ENCODE results near the gene COL23A1.
"Not testable (repeated sequence)": the region's sequence is repeated elsewhere in the genome, so short reads cannot be mapped to it uniquely, and the experiment has no call there.

The COL23A1 gene

DNA sequence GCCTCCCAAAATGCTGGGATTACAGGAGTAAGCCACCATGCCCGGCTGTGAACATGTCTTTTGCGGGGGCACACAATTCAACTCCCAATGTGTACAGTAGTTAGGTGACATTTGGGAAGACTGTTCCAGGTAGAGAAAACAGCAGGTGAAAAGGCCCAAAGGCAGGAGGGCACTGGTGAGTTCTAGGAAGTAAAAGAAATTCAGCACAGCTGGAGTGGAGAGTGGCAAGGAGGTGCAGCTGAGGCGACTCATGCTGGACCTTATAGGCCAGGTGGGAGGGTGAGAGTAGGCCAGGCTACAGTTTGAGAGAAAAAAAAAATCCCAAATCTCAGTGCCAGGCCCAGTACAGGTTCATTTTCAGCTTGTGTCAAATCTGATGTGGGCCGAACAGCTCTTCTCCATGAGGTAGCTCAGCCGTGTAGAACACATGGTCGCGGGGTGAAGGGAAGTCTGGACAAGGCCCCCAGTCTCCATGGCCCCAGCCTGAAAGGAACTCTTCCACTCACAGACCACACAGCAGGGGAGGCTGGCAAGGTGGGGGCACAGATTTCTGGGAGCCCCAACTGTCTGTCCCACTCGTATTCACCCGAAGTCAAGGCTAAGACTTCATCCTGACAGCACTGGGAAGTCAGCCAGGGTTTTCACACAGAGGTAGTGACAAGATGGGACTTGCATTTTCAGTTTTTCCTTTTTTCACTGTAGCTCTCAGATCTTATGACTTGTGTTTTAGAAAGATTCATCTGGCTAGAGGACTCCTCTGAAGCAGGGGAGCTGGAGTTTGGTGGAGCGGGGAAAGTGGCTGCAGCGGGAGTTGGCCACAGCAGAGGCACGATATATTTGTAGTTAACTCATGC is 390.4 kb downstream of the COL23A1 start:
- no peak for DNase-seq

DNA sequence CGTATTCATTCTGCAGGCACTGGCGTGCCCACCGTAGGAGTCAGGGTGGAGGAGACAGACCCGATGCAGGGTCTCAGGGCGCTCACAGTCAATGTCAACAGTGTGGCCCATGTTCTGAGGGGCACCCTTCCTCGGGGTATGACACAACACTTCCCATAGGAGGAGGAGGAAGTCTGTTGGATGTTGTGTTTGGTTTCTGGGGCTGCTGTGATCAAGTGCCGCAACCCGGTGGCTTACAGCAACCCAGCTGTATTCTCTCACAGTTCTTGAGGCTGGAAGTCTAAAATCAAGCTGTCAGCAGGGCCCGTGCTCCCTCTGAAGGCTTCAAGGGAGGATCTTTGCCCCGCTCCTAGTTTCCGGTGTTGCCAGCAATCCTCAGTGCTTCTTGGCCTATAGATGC is 391.5 kb downstream of the COL23A1 start:
- no peak for DNase-seq

DNA sequence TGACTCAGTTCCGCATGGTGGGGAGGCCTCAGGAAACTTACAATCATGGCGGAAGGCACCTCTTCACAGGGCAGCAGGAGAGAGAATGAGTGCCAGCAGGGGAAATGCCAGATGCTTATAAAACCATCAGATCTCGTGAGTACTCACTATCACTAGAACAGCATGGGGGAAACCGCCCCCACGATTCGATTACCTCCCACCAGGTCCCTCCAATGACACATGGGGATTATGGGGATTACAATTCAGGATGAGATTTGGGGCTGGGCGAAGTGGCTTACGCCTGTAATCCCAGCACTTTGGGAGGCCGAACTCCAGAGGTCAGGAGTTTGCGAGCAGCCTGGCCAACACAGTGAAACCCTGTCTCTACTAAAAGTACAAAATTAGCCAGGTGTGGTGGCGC is 392.0 kb downstream of the COL23A1 start:
- not testable (repeated sequence) for DNase-seq

DNA sequence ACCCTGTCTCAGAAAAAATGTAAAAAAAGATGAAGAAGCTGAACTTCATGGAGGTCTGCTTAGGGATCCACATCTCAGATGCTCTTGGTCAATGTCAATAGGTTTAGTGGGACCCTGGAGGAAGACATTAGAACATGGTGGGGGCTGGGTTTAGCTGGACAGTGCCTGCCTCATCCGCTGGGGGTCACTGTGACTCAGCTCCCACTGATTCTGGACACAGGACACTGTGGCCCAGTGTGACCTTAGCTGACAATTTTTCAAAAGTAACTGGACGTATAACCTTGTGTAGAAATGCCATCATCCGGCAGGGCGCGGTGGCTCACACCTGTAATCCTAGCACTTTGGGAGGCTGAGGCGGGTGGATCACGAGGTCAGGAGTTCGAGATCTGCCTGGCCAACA is 393.2 kb downstream of the COL23A1 start:
- DNase-seq = no peak

DNA sequence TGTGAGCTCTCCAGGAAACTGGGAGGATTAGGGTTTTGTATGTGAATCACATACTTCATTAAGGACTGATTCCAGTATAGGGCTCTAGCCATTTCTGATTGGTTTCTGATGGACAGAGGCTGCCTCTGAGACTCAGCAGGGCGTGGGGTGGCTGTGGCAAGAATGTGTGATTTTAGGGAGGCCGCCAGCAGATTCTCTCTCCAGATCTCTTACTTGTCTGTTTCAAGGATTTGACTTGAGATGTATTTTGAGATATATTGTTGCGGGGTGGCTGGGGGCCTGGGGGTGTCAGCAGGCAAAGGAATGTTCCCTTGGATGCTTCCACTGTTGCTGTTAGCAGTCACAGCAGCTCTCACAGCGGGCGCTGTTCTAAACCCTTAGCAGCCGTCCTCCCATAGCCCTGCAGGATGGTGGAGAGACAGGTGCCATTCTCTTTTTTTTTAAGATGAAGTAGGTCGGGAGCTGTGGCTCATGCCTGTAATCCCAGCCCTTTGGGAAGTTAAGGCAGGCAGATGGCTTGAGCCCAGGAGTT is 393.8 kb downstream of the COL23A1 start:
- no peak for DNase-seq

DNA sequence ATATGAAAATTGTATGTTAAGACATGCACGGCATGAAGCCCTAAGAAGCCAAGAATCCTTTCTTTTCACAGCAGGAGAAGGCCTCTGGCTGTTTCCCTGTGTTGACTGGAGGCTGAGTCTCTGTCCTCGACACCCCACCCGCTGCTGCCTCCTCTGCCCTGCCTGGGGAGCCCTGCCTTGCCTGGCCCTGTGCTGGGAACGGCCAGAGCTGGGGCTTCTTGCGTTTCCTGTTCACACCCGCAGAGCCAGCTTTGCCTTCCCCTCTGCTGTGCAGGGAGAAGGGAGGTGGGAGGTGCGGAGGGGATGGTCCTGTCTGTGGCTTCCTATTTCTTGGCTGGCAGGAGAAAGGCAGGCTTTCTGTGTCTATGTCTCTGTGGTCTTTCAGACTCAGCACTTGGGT is 396.2 kb downstream of the COL23A1 start:
- no peak for DNase-seq

DNA sequence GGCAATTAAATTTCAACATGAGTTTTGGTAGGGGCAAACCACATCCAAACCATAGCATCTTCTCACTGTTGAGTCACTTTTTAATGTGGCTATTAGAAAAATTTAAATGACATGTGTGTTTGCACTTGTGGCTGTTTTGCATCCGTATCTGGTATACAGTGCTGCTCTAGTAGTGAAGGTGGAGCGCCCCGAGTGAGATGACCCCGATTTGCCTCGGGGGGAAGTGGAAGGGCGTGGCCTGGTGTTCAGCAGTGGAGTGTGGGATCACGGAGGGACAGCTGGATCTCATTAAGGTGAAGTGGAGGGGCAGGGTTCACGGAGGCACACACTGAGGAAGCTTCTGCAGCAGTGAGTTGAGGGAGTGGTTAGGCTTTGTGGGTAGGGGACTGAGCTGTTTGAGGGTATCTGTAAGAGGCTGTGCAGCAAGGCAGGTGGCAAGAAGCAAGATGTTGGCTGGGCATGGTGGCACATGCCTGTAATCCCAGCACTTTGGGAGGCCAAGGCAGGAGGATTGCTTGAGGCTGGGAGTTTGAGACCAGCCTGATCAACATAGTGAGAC is 396.9 kb downstream of the COL23A1 start:
- no peak for DNase-seq

DNA sequence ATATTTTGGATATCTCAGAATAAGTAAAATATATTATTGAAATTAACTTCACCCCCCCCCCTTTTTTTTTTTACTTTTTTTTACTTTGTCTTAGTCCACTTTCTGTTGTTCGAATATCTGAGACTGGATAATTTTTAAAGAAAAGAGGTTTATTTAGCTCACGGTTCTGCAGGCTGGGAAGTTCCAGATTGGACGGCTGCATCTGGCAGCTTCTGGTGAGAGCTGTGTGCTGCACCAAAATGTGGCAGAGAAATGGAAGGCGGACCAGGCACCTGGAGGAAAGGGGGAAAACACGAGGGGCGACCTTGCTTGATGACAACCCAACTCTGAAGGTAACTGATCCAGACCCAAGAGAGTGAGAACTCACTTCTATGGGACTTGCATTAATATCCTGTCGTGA is 397.4 kb downstream of the COL23A1 start:
- no peak for DNase-seq

DNA sequence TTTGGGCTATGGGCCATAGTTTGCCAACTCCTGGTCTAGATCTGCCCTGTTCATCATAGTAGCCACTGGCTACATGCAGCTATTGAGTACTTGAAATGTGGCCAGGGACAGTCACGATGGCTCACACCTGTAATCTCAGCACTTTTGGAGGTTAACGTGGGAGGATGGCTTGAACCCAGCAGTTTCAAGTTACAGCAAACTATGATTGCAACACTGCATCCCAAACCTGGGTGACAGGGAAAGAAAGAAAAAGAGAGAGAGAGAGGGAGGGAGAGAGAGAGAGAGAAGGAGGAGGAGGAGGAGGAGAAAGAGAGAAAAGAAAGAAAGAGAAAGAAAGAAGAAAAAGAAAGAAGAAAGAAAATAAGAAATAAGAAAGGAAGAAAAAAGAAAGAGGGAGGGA is 397.9 kb downstream of the COL23A1 start:
- DNase-seq = no peak

DNA sequence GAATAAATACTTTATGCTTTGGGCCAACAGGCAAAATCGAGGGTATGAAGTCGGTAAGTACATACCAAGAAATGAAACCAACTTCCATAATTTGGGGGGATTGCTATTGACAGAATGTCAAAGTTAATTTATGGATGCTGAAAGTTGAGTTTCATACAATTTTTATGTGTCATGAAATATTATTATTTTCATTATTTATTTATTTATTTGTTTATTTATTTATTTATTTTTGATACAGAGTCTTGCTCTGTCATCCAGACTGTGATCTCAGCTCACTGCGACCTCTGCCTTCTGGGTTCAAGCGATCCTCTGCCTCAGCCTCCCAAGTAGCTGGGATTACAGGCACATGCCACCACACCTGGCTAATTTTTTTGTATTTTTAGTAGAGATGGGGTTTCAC is 398.5 kb downstream of the COL23A1 start:
- DNase-seq = no peak

DNA sequence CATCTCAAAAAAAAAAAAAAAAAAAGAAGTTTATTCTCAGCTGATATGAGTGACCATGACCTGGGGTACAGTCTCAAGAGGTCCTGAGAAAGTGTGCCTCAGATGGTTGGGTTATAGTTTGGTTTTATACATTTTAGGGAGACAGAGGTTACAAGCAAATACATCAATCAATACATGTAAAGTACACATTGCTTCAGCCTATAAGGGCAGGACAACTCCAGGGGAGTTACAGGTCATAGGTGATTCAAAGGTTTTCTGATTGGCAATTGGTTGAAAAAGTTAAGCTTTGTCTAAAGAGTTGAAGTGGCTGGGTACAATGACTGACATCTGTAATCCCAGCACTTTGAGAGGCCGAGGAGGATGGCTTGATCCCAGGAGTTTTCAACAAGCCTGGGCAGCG is 400.8 kb downstream of the COL23A1 start:
- no peak for DNase-seq
